ENCODE data around the gene RNF144B.

DNA sequence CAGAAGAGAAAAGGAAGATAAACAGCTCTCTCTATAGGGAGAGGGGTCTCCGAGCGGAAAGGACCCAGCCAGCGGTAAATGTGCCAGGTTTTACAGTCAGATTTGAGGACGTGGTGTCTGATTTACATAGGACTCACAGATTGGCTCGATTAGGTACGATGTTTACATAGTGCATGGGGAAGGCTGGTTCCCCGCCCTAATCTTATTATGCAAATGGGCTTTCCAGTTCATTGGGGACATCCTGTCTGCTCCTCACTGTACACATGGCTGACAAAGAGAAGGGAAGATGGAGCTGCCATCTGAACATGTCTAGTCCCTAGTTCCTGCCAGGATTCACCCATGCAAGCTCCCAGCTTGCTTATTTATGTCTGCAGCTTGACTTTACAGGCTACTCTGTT lies 119.9 kb downstream of the RNF144B start:
- no peak for TF ChIP-seq EZH2 (IDR thresholded peaks at IDR 0.05; ENCODE audit: low read depth)
- TF ChIP-seq, protein P1, sequence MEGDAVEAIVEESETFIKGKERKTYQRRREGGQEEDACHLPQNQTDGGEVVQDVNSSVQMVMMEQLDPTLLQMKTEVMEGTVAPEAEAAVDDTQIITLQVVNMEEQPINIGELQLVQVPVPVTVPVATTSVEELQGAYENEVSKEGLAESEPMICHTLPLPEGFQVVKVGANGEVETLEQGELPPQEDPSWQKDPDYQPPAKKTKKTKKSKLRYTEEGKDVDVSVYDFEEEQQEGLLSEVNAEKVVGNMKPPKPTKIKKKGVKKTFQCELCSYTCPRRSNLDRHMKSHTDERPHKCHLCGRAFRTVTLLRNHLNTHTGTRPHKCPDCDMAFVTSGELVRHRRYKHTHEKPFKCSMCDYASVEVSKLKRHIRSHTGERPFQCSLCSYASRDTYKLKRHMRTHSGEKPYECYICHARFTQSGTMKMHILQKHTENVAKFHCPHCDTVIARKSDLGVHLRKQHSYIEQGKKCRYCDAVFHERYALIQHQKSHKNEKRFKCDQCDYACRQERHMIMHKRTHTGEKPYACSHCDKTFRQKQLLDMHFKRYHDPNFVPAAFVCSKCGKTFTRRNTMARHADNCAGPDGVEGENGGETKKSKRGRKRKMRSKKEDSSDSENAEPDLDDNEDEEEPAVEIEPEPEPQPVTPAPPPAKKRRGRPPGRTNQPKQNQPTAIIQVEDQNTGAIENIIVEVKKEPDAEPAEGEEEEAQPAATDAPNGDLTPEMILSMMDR (conservative IDR thresholded peaks at IDR 0.05) = no peak

Measured in PC-9 (cell line).